ENCODE measurements around the gene RETREG1.

Gene RETREG1

GRCh38 chr5:16602182-16602581 lies 14.6 kb downstream of the RETREG1 start:
- Histone ChIP-seq H2AK5ac (ENCODE audit: low read length, severe bottlenecking) (no peak overlapping the region), H4K91ac (ENCODE audit: low read length) (no peak overlapping the region), H2BK12ac (ENCODE audit: low read length in 2 of 2) (no peak overlapping the region), H3K4me1 (ENCODE audit: control insufficient read depth, insufficient read depth, low read depth, low read length) (peaks cover 2% of the 10 kb centered on the region), H3K27ac (ENCODE audit: low read length, poor library complexity, severe bottlenecking) (no peak overlapping the region), H2BK120ac (ENCODE audit: low read depth, low read length) (no peak overlapping the region), H3K36me3 (ENCODE audit: control insufficient read depth in 1 of 2, insufficient read depth in 2 of 2, low read depth in 1 of 2, low read length in 2 of 2) (no peaks in the 10 kb centered on the region), H3K4me3 (ENCODE audit: insufficient read depth in 1 of 2, low read depth in 1 of 2, low read length in 2 of 2) (no peak overlapping the region), H3K4me2 (ENCODE audit: low read length, poor library complexity, severe bottlenecking) (no peak overlapping the region), H3K14ac (ENCODE audit: low read length in 2 of 2) (no peak overlapping the region), H3K9ac (ENCODE audit: low read length) (no peak overlapping the region), H3K9me3 (ENCODE audit: control insufficient read depth, low read length) (no peaks in the 10 kb centered on the region), H3K27me3 (ENCODE audit: control insufficient read depth in 1 of 2, insufficient read depth in 1 of 2, low read length in 2 of 2) (peaks cover 0 to 25% of the 10 kb centered on the region in 2 experiments), H4K8ac (ENCODE audit: low read length) (no peak overlapping the region), H2BK15ac (ENCODE audit: low read depth, poor library complexity, severe bottlenecking) (no peak overlapping the region), H2BK5ac (ENCODE audit: low read depth, low read length, poor library complexity, severe bottlenecking) (no peak overlapping the region), H3K23ac (ENCODE audit: low read length in 2 of 2) (no peak overlapping the region), H3K18ac (ENCODE audit: low read depth in 1 of 2, low read length in 2 of 2) (no peak overlapping the region), H3K79me1 (replicated peaks; ENCODE audit: low read length, poor library complexity, severe bottlenecking) (no peaks in the 10 kb centered on the region), H2AFZ (ENCODE audit: low read depth, low read length) (no peak overlapping the region), H3K4ac (ENCODE audit: low read depth in 1 of 2, low read length in 2 of 2) (no peak overlapping the region)
- WGBS: 51% methylated on average over 8 of the region's 10 CpGs
- no peak for DNase-seq

- H2BK12ac ChIP-seq (ENCODE audit: low read length in 2 of 2): no peak overlapping the region
- H3K27me3 ChIP-seq (ENCODE audit: control insufficient read depth in 1 of 2, insufficient read depth in 1 of 2, low read length in 2 of 2): peaks cover 0 to 16% of the 10 kb centered on the region in 2 experiments
- no peak overlapping the region for H3K4ac ChIP-seq (ENCODE audit: low read depth in 1 of 2, low read length in 2 of 2)
- peaks cover 2% of the 10 kb centered on the region for H3K4me1 ChIP-seq (ENCODE audit: control insufficient read depth, insufficient read depth, low read depth, low read length)
- H2BK120ac ChIP-seq (ENCODE audit: low read depth, low read length): no peak overlapping the region
- H4K8ac ChIP-seq (ENCODE audit: low read length): no peak overlapping the region
- no peak overlapping the region for H3K18ac ChIP-seq (ENCODE audit: low read depth in 1 of 2, low read length in 2 of 2)
- no peaks in the 10 kb centered on the region for H3K36me3 ChIP-seq (ENCODE audit: control insufficient read depth in 1 of 2, insufficient read depth in 2 of 2, low read depth in 1 of 2, low read length in 2 of 2)
- H3K4me3 ChIP-seq (ENCODE audit: insufficient read depth in 1 of 2, low read depth in 1 of 2, low read length in 2 of 2): no peak overlapping the region
- H3K4me2 ChIP-seq (ENCODE audit: low read length, poor library complexity, severe bottlenecking): no peak overlapping the region
- H3K79me1 ChIP-seq (replicated peaks; ENCODE audit: low read length, poor library complexity, severe bottlenecking): no peaks in the 10 kb centered on the region
- H4K91ac ChIP-seq (ENCODE audit: low read length): no peak overlapping the region
- H3K9me3 ChIP-seq (ENCODE audit: control insufficient read depth, low read length): no peaks in the 10 kb centered on the region
- H3K9ac ChIP-seq (ENCODE audit: low read length): peak overlapping the region; percentile 79
- no peak overlapping the region for H2AFZ ChIP-seq (ENCODE audit: low read depth, low read length)
- H2BK5ac ChIP-seq (ENCODE audit: low read depth, low read length, poor library complexity, severe bottlenecking): no peak overlapping the region
- H2AK5ac ChIP-seq (ENCODE audit: low read length, severe bottlenecking): no peak overlapping the region
- no peak overlapping the region for H3K14ac ChIP-seq (ENCODE audit: low read length in 2 of 2)
- H3K27ac ChIP-seq (ENCODE audit: low read length, poor library complexity, severe bottlenecking): no peak overlapping the region
- H2BK15ac ChIP-seq (ENCODE audit: low read depth, poor library complexity, severe bottlenecking): no peak overlapping the region
- no peak overlapping the region for H3K23ac ChIP-seq (ENCODE audit: low read length in 2 of 2)
- 95% methylated on average over 3 of the region's 5 CpGs for WGBS
- no peak for DNase-seq
Observed at GRCh38 chr5:16600946-16601345, 15.9 kb downstream of the RETREG1 start.

GRCh38 chr5:16600397-16600796 lies 16.4 kb downstream of the RETREG1 start:
- H2AK5ac ChIP-seq (ENCODE audit: low read length, severe bottlenecking): no peak overlapping the region
- peak overlapping the region; percentile 79 for H3K9ac ChIP-seq (ENCODE audit: low read length)
- no peak overlapping the region for H3K27ac ChIP-seq (ENCODE audit: low read length, poor library complexity, severe bottlenecking)
- no peak overlapping the region for H2BK12ac ChIP-seq (ENCODE audit: low read length in 2 of 2)
- H4K91ac ChIP-seq (ENCODE audit: low read length): no peak overlapping the region
- WGBS: 48% methylated on average over 7 of the region's 7 CpGs
- H3K4ac ChIP-seq (ENCODE audit: low read depth in 1 of 2, low read length in 2 of 2): no peak overlapping the region
- no peak overlapping the region for H3K4me3 ChIP-seq (ENCODE audit: insufficient read depth in 1 of 2, low read depth in 1 of 2, low read length in 2 of 2)
- no peak overlapping the region for H2BK5ac ChIP-seq (ENCODE audit: low read depth, low read length, poor library complexity, severe bottlenecking)
- no peaks in the 10 kb centered on the region for H3K9me3 ChIP-seq (ENCODE audit: control insufficient read depth, low read length)
- no peak overlapping the region for H4K8ac ChIP-seq (ENCODE audit: low read length)
- no peak overlapping the region for H3K23ac ChIP-seq (ENCODE audit: low read length in 2 of 2)
- H3K4me1 ChIP-seq (ENCODE audit: control insufficient read depth, insufficient read depth, low read depth, low read length): peaks cover 2% of the 10 kb centered on the region
- H3K18ac ChIP-seq (ENCODE audit: low read depth in 1 of 2, low read length in 2 of 2): no peak overlapping the region
- peaks cover 0 to 11% of the 10 kb centered on the region in 2 experiments for H3K27me3 ChIP-seq (ENCODE audit: control insufficient read depth in 1 of 2, insufficient read depth in 1 of 2, low read length in 2 of 2)
- H3K36me3 ChIP-seq (ENCODE audit: control insufficient read depth in 1 of 2, insufficient read depth in 2 of 2, low read depth in 1 of 2, low read length in 2 of 2): no peaks in the 10 kb centered on the region
- no peak overlapping the region for H3K4me2 ChIP-seq (ENCODE audit: low read length, poor library complexity, severe bottlenecking)
- no peak overlapping the region for H3K14ac ChIP-seq (ENCODE audit: low read length in 2 of 2)
- no peak for DNase-seq
- no peak overlapping the region for H2AFZ ChIP-seq (ENCODE audit: low read depth, low read length)
- no peaks in the 10 kb centered on the region for H3K79me1 ChIP-seq (replicated peaks; ENCODE audit: low read length, poor library complexity, severe bottlenecking)
- H2BK120ac ChIP-seq (ENCODE audit: low read depth, low read length): no peak overlapping the region
- H2BK15ac ChIP-seq (ENCODE audit: low read depth, poor library complexity, severe bottlenecking): no peak overlapping the region

GRCh38 chr5:16597946-16598694 lies 18.7 kb downstream of the RETREG1 start:
- no peak overlapping the region for H2BK5ac ChIP-seq (ENCODE audit: low read depth, low read length, poor library complexity, severe bottlenecking)
- WGBS: 83% methylated on average over 10 of the region's 10 CpGs
- H3K27me3 ChIP-seq (ENCODE audit: control insufficient read depth in 1 of 2, insufficient read depth in 1 of 2, low read length in 2 of 2): no peaks in the 10 kb centered on the region
- H2AK5ac ChIP-seq (ENCODE audit: low read length, severe bottlenecking): no peak overlapping the region
- no peak overlapping the region for H2AFZ ChIP-seq (ENCODE audit: low read depth, low read length)
- no peak overlapping the region for H4K8ac ChIP-seq (ENCODE audit: low read length)
- no peaks in the 10 kb centered on the region for H3K36me3 ChIP-seq (ENCODE audit: control insufficient read depth in 1 of 2, insufficient read depth in 2 of 2, low read depth in 1 of 2, low read length in 2 of 2)
- H3K4ac ChIP-seq (ENCODE audit: low read depth in 1 of 2, low read length in 2 of 2): no peak overlapping the region
- no peak overlapping the region for H3K4me2 ChIP-seq (ENCODE audit: low read length, poor library complexity, severe bottlenecking)
- no peak overlapping the region for H3K18ac ChIP-seq (ENCODE audit: low read depth in 1 of 2, low read length in 2 of 2)
- no peak overlapping the region for H3K4me3 ChIP-seq (ENCODE audit: insufficient read depth in 1 of 2, low read depth in 1 of 2, low read length in 2 of 2)
- DNase-seq: no peak
- H3K14ac ChIP-seq (ENCODE audit: low read length in 2 of 2): no peak overlapping the region
- no peak overlapping the region for H4K91ac ChIP-seq (ENCODE audit: low read length)
- no peak overlapping the region for H2BK120ac ChIP-seq (ENCODE audit: low read depth, low read length)
- H3K9me3 ChIP-seq (ENCODE audit: control insufficient read depth, low read length): no peaks in the 10 kb centered on the region
- peaks cover 3% of the 10 kb centered on the region for H3K4me1 ChIP-seq (ENCODE audit: control insufficient read depth, insufficient read depth, low read depth, low read length)
- no peak overlapping the region for H2BK12ac ChIP-seq (ENCODE audit: low read length in 2 of 2)
- no peak overlapping the region for H3K27ac ChIP-seq (ENCODE audit: low read length, poor library complexity, severe bottlenecking)
- H2BK15ac ChIP-seq (ENCODE audit: low read depth, poor library complexity, severe bottlenecking): no peak overlapping the region
- no peaks in the 10 kb centered on the region for H3K79me1 ChIP-seq (replicated peaks; ENCODE audit: low read length, poor library complexity, severe bottlenecking)
- H3K23ac ChIP-seq (ENCODE audit: low read length in 2 of 2): no peak overlapping the region
- no peak overlapping the region for H3K9ac ChIP-seq (ENCODE audit: low read length)

Measured in mesenchymal stem cell (in vitro differentiated cells and primary cell).